ENCODE data around the gene ZBTB44. TPM values are rescaled to one million over a fixed set of nuclear protein-coding genes. Genes with fewer than 3 reads are reported as not detected.

The ZBTB44 gene
- total RNA-seq, 1 experiment from 2014 or later, result 27.5 TPM

GRCh38 chr11:130318031-130318673 lies 3.4 kb upstream of the ZBTB44 start:
- ChIA-PET POLR2A (ENCODE audit: unreplicated experiment) (interaction anchor here (0.6 kb wide), 1 partner anchor 694 kb away, joined by 4 read pairs; no protein-coding TSS in a partner anchor), CTCF (no interaction called here)
- DNase-seq (no peak), ATAC-seq (no peak)
- no TSS peak for BruUV-seq (replicated peaks)
- Histone ChIP-seq H3K9me2 (replicated peaks; ENCODE audit: low read length) (no peaks in the 10 kb centered on the region), H3K79me2 (ENCODE audit: low read length) (peaks cover 9% of the 10 kb centered on the region), H3K27ac (ENCODE audit: low read length) (no peak overlapping the region), H2AFZ (ENCODE audit: low read length) (no peak overlapping the region), H3K9me3 (ENCODE audit: low read length) (peaks cover 16% of the 10 kb centered on the region), H3K4me2 (ENCODE audit: low read length) (no peak overlapping the region), H3K9ac (ENCODE audit: low read length) (no peak overlapping the region), H3K27me3 (ENCODE audit: low read length) (no peaks in the 10 kb centered on the region), H3F3A (ENCODE audit: low read length, unreplicated experiment) (no peaks in the 10 kb centered on the region), H3K4me3 (ENCODE audit: low read length) (no peak overlapping the region), H3K4me1 (ENCODE audit: insufficient read depth, low read length) (peaks cover 5% of the 10 kb centered on the region; the same call in 1 of the 2 replicates), H4K20me1 (ENCODE audit: low read length) (no peaks in the 10 kb centered on the region), H3K36me3 (ENCODE audit: low read depth, low read length) (no peaks in the 10 kb centered on the region)
- intact Hi-C loops (cut with micrococcal nuclease), result loop anchor here (10.0 kb wide), 1 partner anchor 103 kb away; no protein-coding TSS in a partner anchor
- no peak for TF ChIP-seq EZH2 (IDR thresholded peaks at IDR 0.05; ENCODE audit: low read length, unreplicated experiment)
- no peak for TF ChIP-seq CTCF (conservative IDR thresholded peaks at IDR 0.05; ENCODE audit: low read depth, low read length)

GRCh38 chr11:130315354-130315970 lies 745 bp upstream of the ZBTB44 start:
- BruUV-seq (replicated peaks), result no TSS peak
- no peak for ATAC-seq
- intact Hi-C loops (cut with micrococcal nuclease), result loop anchor here (10.0 kb wide), 1 partner anchor 101 kb away; no protein-coding TSS in a partner anchor

More at GRCh38 chr11:130315354-130315970, 745 bp upstream of the ZBTB44 start:
- H3K27ac ChIP-seq (ENCODE audit: low read length), result no peak overlapping the region
- POLR2A ChIA-PET (ENCODE audit: unreplicated experiment), result no interaction called here
- H4K20me1 ChIP-seq (ENCODE audit: low read length), result peaks cover 9% of the 10 kb centered on the region
- H3K27me3 ChIP-seq (ENCODE audit: low read length), result no peaks in the 10 kb centered on the region
- H3K4me3 ChIP-seq (ENCODE audit: low read length), result peak overlapping the region; percentile 62
- CTCF ChIA-PET, result no interaction called here
- H3K9ac ChIP-seq (ENCODE audit: low read length), result peak overlapping the region; percentile 57
- DNase-seq, result no peak
- H3K4me2 ChIP-seq (ENCODE audit: low read length), result peak overlapping the region; percentile 92
- no peaks in the 10 kb centered on the region for H3K36me3 ChIP-seq (ENCODE audit: low read depth, low read length)
- peak overlapping the region; percentile 99 for H2AFZ ChIP-seq (ENCODE audit: low read length)
- H3K79me2 ChIP-seq (ENCODE audit: low read length), result peaks cover 36% of the 10 kb centered on the region
- peaks cover 19% of the 10 kb centered on the region for H3K4me1 ChIP-seq (ENCODE audit: insufficient read depth, low read length)
- TF ChIP-seq EZH2phosphoT487 (IDR thresholded peaks at IDR 0.05; ENCODE audit: borderline replicate concordance, low read length), result no peak
- no peak for TF ChIP-seq CTCF (conservative IDR thresholded peaks at IDR 0.05; ENCODE audit: low read depth, low read length)
- no peak for TF ChIP-seq EZH2 (IDR thresholded peaks at IDR 0.05; ENCODE audit: low read length, unreplicated experiment)
- H3F3A ChIP-seq (ENCODE audit: low read length, unreplicated experiment), result no peaks in the 10 kb centered on the region
- no peaks in the 10 kb centered on the region for H3K9me2 ChIP-seq (replicated peaks; ENCODE audit: low read length)
- H3K9me3 ChIP-seq (ENCODE audit: low read length), result peaks cover 3% of the 10 kb centered on the region; the same call in 1 of the 2 replicates

Data from PC-3 (cell line).